Bronchial epithelial cell (primary cell): ENCODE results near the gene HPS3. TPM values are rescaled to one million over a fixed set of nuclear protein-coding genes. Genes with fewer than 3 reads are reported as not detected.
A peak's percentile ranks its signal among the peaks of the same experiment; 100 is the strongest.

Source experiments
- DNase-seq: peaks from one replicate; pipeline ENCODE4 v3.0.0-alpha.2; 2010; ENCODE audit warnings: low read depth
- FAIRE-seq: peaks from 2 replicates; lab custom pipeline; 2011; peaks lifted over from hg19 to GRCh38; lab: Jason Lieb, UNC
- H3K27me3 ChIP-seq: 2 replicates; pipeline ENCODE4 v1.5.1; 2011; ENCODE audit warnings: low read length; ENCODE audit not compliant: control insufficient read depth, insufficient read depth
- H3K36me3 ChIP-seq: 2 replicates; pipeline ENCODE4 v1.5.1; 2011; ENCODE audit warnings: low read length; ENCODE audit not compliant: control insufficient read depth, insufficient read depth
- H3K4me3 ChIP-seq: 2 replicates; pipeline ENCODE4 v1.5.1; 2011; ENCODE audit warnings: mild to moderate bottlenecking, low read depth, low read length, control low read depth
- total RNA-seq: library from RNA; depleted of rRNA; stranded (reverse); fragments of >200 nt; gene quantifications from 2 replicates; pipeline ENCODE4 v1.2.1, GENCODE V29; 2014
- TF ChIP-seq, protein P1 (sequence below): IDR thresholded peaks from 2 replicates; pipeline ENCODE4 v1.5.1; 2011; ENCODE audit warnings: mild to moderate bottlenecking, moderate library complexity, low read length, control low read depth, inconsistent platforms; ENCODE audit not compliant: insufficient read depth, severe bottlenecking

Gene HPS3
- total RNA-seq, 1 donor from 2014 or later = 8.2 TPM

DNA sequence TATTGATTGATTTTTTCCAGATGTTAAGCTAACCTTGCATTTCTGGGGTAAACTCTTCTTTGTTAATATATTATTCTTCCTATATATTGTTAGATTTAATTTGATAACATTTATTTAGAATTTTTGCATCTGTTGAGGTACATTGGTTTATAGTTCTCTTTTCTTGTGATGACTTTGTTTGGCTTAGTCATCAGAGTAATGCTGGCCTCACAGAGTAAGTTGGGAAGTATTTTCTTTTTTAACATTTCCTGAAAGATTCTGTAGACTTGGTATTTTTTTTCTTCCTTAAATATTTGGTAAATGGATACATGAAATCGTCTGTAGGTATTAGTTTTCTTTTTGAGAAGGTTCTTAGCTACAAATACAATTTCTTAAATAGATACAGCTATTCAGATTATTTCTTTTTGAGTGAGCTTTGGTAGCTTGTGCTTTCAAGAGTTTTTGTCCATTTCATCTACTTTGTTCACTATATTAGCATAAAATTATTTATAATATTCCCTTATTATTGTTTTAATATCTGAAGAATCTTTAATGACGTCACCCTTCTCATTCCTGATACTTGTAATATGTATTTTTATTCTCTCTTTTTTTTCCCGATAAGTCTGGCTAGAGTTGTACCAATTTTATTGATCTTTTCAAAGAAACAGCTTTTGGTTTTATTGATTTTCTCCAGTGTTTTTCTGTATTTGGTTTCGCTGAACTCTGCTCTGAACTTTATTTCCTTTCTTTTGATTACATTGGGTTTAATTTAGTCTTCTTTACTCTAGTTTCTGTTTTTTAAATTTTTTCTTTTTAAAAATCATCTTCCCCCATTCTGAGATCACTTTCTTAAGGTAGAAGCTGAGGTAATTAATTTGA lies 6.5 kb upstream of the HPS3 start:
- TF ChIP-seq, protein P1, sequence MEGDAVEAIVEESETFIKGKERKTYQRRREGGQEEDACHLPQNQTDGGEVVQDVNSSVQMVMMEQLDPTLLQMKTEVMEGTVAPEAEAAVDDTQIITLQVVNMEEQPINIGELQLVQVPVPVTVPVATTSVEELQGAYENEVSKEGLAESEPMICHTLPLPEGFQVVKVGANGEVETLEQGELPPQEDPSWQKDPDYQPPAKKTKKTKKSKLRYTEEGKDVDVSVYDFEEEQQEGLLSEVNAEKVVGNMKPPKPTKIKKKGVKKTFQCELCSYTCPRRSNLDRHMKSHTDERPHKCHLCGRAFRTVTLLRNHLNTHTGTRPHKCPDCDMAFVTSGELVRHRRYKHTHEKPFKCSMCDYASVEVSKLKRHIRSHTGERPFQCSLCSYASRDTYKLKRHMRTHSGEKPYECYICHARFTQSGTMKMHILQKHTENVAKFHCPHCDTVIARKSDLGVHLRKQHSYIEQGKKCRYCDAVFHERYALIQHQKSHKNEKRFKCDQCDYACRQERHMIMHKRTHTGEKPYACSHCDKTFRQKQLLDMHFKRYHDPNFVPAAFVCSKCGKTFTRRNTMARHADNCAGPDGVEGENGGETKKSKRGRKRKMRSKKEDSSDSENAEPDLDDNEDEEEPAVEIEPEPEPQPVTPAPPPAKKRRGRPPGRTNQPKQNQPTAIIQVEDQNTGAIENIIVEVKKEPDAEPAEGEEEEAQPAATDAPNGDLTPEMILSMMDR = no peak
- Histone ChIP-seq H3K27me3 (no peaks in the 10 kb centered on the region), H3K4me3 (no peak overlapping the region), H3K36me3 (no peaks in the 10 kb centered on the region)
- FAIRE-seq (no peak), DNase-seq (no peak)

DNA sequence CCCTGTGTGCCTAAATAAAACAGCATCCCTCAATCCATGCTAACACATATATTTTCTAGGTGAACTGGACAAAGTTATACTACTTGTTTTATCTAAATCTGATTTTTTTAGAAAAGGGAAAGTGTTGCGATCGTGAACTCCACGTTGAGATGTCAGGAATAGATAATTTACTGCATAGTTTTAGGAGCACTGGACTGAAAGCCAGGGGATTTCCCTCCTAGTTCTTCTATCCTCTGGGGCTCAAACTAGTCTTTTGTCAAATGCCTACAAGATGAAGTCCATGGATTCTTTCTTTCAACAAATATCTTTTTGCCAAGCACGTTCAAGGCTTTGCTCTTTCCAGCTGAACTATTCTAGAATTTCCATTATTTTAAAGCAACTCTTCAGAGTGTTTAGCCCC lies 617 bp upstream of the HPS3 start:
- FAIRE-seq (no peak), DNase-seq (peak; percentile 8)
- H3K36me3 ChIP-seq = no peaks in the 10 kb centered on the region
- no peaks in the 10 kb centered on the region for H3K27me3 ChIP-seq
- peak overlapping the region; percentile 85 for H3K4me3 ChIP-seq
- TF ChIP-seq, protein P1 = no peak

DNA sequence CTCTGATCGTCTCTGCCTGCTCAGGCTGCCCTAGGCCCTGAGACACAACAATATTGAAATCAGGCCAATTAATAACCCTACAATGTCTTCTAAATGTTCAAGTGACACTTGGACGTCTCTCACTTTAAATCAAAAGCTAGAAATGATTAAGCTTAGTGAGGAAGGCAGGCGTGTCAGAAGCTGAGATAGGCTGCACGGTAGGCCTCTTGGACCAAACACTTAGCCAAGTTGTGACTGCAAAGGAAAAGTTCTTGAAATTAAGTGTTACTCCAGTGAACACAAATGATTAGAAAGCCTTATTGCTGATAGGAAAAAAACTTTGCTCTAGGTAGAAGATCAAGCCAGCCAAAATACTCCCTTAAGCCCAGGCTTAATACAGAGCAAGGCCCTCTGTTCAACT lies 2.2 kb downstream of the HPS3 start:
- FAIRE-seq (no peak), DNase-seq (no peak)
- TF ChIP-seq, protein P1 = no peak
- no peaks in the 10 kb centered on the region for H3K27me3 ChIP-seq
- H3K4me3 ChIP-seq = no peak overlapping the region
- no peaks in the 10 kb centered on the region for H3K36me3 ChIP-seq

DNA sequence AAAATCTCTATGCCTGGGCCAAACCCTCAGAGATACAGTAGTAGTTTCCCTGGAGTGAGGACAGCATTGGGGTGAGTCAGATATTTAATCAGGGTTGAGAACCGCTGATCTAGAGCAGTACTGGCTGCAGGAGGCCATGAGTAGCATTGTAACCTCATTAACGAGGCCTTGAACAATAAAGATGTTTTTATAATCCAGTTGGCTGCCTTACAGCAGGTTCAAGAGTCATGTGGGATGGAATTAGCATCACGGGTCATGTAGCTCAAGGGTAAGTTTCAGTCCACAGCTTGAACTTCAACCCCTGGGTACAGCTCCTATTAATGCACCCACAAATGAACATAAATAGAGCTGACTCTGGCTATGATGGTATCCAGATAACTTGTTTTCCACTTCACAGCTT lies 5.1 kb downstream of the HPS3 start:
- DNase-seq (peak; percentile 30), FAIRE-seq (no peak)
- H3K4me3 ChIP-seq = no peak overlapping the region
- H3K36me3 ChIP-seq = no peaks in the 10 kb centered on the region
- TF ChIP-seq, protein P1 = no peak
- no peaks in the 10 kb centered on the region for H3K27me3 ChIP-seq

DNA sequence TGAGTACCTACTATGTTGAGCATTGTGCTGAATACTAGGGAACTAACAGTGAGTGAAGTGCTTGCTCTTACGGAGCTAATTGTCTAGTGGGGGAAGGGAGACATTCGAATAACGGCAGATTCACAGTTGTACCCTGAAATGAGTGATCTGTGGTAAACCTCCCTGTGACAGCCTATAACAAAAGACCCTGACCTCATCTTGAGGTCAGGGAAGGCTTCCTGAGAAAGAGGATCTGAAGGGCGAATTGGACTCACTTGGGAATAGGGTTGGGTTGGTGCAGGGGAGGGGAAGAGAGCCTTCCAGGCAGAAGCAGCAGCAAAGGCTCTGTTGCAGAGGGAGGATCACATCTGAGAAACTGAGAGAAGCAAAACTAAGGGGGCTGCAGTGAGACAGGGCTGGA lies 13.2 kb downstream of the HPS3 start:
- Histone ChIP-seq H3K36me3 (peaks cover 3% of the 10 kb centered on the region), H3K4me3 (no peak overlapping the region), H3K27me3 (no peaks in the 10 kb centered on the region)
- DNase-seq (no peak), FAIRE-seq (no peak)
- TF ChIP-seq, protein P1 = no peak
